Psoas muscle (tissue), 8 donors: Measurements from ENCODE around the gene C1orf174. TPM values are rescaled to one million over a fixed set of nuclear protein-coding genes. Genes with fewer than 3 reads are reported as not detected.

ENCODE experiments used
- ATAC-seq, 4 donors: fragments of 200-7000 bp; cut with Tn5 transposase; one replicate each; pipeline ENCODE4 v1.9.1; 2020; ENCODE audit warnings: moderate library complexity in 3 of 4, mild to moderate bottlenecking in 2 of 4
- DNase-seq, 2 donors: peaks; one replicate each; pipeline ENCODE4 v3.0.0-alpha.2; 2020
- H3K27ac ChIP-seq: fragments of 200-600 bp; one replicate; pipeline ENCODE4 v1.8.0; 2022
- H3K27me3 ChIP-seq, 3 donors: fragments of 200-600 bp in 1 of 3; one replicate each; pipeline versions ENCODE4 v1.6.1 to v1.8.0; 2013 to 2022; ENCODE audit warnings: low read length in 2 of 3, mild to moderate bottlenecking in 2 of 3, moderate library complexity in 1 of 3; ENCODE audit not compliant: insufficient read depth in 3 of 3
- H3K36me3 ChIP-seq, 2 donors: fragments of 200-600 bp in 1 of 2; one replicate each; pipeline versions ENCODE4 v1.6.1 to v1.8.0; 2013 to 2022; ENCODE audit warnings: low read depth in 1 of 2, mild to moderate bottlenecking in 1 of 2, moderate library complexity in 1 of 2; ENCODE audit not compliant: insufficient read depth in 1 of 2
- H3K4me1 ChIP-seq: fragments of 200-600 bp; one replicate; pipeline ENCODE4 v1.8.0; 2022
- H3K4me3 ChIP-seq: fragments of 200-600 bp; one replicate; pipeline ENCODE4 v1.8.0; 2022; ENCODE audit warnings: mild to moderate bottlenecking
- H3K9me3 ChIP-seq: fragments of 200-600 bp; one replicate; pipeline ENCODE4 v1.8.0; 2022
- WGBS, 3 donors: extraction: QIAGEN DNeasy Blood & Tissue Kit; methylation state at CpG; one replicate each; pipeline versions ENCODE4 v1.1.6 to v1.1.7; 2013; 5-methylcytosine and 5-hydroxymethylcytosine counted together
- intact Hi-C, 2 donors: fragments of 100-400 bp; cut with DNase I; formaldehyde crosslinking; loops; one replicate each; pipeline versions ENCODE4 v1.11.0 to v1.14.2; 2022
- polyA plus RNA-seq, 3 donors: library from polyadenylated mRNA; stranded (reverse); fragments of 200-250 nt; gene quantifications; one replicate each; pipeline ENCODE4 v1.2.3, GENCODE V29; 2013
- total RNA-seq, 4 donors: library from RNA; stranded (reverse); fragmentation: NEBNext Ultra II Directional in 2 of 4; extraction: Animal tissue kit (Norgen Biotek cat#: 25700) in 2 of 4; gene quantifications; one replicate each; pipeline versions ENCODE4 v1.2.1 to v1.2.4, GENCODE V29; 2021 to 2023
- TF ChIP-seq, protein P1 (sequence below): fragments of 200-600 bp; IDR thresholded peaks from one replicate; pipeline ENCODE4 v1.8.0; 2022; ENCODE audit warnings: antibody characterized with exemption
- donor health status: healthy with polysubstance abuse.
- donor health status: DM: no; HTN: no; CAD: no; lungs with moderate emphysema.
- donor health status: Bipolar disorder and iron deficiency.
- donor health status: healthy.
- donor health status: DM: yes; HTN: yes; CAD: no.
- donor health status: DM: no; HTN: no; CAD: no.
- donor health status: DM: no; HTN: no; CAD: no.
- donor health status: DM: yes; HTN: yes; CAD: no.

Gene C1orf174
- total and polyA plus RNA-seq, 7 donors = 11.8 to 32.2 (median 14.6) TPM

DNA sequence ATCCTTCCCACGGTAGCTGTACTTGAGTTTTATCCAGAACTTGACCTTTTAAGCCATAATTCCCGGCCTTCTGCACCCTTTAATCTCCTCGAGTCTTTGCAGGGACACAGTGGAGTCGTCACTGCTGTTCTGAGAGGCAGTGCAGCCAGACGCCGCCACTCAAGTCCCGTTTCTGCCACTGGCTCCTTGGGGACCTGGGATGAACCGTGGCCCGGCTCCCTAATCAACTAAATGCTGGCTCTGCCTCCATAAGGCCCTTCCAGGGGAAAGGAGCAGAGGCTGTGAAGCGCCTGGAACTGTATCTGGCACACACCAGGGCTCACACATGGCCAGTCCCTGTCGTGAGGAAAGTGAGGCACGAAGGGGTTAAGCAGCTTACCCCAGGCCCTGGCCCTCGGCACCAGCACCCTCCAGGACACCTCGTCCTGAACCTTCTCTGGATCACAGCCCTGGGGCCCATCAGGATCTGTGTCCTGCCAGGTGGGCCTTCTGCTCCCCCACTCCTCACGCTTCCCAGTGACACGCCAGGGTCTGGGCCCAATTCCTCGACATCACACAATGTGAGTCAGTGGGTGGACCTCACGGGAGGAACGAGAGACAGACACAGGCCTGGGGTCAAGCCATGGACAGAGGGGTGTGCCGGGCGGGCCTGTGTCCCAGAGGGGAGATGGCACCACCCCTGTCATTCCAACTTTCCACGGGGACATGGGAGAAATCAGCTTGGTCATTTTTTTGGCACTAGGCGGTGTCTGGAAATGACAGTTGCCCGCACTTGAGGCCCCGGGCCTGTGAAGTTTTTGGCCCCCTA is 23.5 kb upstream of the C1orf174 start:
- no peak for DNase-seq
- Histone ChIP-seq H3K27me3 (peaks cover 0 to 49% (median 11%) of the 10 kb centered on the region in 3 donors), H3K4me3 (no peak overlapping the region), H3K4me1 (no peaks in the 10 kb centered on the region), H3K27ac (no peak overlapping the region), H3K36me3 (no peaks in the 10 kb centered on the region), H3K9me3 (no peaks in the 10 kb centered on the region)
- ATAC-seq = no peak
- intact Hi-C loops = no loop called here
- 27 to 43% (median 35%) methylated on average over 22 to 25 of the region's 25 CpGs for WGBS, 3 donors
- TF ChIP-seq, protein P1, sequence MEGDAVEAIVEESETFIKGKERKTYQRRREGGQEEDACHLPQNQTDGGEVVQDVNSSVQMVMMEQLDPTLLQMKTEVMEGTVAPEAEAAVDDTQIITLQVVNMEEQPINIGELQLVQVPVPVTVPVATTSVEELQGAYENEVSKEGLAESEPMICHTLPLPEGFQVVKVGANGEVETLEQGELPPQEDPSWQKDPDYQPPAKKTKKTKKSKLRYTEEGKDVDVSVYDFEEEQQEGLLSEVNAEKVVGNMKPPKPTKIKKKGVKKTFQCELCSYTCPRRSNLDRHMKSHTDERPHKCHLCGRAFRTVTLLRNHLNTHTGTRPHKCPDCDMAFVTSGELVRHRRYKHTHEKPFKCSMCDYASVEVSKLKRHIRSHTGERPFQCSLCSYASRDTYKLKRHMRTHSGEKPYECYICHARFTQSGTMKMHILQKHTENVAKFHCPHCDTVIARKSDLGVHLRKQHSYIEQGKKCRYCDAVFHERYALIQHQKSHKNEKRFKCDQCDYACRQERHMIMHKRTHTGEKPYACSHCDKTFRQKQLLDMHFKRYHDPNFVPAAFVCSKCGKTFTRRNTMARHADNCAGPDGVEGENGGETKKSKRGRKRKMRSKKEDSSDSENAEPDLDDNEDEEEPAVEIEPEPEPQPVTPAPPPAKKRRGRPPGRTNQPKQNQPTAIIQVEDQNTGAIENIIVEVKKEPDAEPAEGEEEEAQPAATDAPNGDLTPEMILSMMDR = no peak

DNA sequence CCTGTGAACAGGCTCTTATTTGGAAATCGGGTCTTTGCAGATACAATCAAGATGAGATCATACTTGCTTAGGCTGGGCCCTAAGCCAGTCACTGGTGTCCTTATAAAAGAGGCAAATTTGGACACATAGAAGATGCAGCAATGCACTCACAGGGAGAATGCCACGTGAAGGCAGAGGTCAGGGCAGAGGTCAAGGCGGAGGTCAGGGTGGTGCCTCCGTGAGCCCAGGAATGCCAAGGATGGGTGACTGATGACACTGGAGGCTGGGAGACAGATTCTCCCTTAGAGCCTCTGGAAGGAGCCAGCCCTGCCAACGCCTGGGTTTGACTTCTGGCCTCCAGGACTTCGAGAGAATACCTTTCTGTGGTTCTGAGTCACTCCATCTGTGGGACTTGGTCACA is 22.8 kb upstream of the C1orf174 start:
- 45 to 52% (median 46%) methylated on average over 6 of the region's 6 CpGs for whole genome bisulfite sequencing, 3 donors

DNA sequence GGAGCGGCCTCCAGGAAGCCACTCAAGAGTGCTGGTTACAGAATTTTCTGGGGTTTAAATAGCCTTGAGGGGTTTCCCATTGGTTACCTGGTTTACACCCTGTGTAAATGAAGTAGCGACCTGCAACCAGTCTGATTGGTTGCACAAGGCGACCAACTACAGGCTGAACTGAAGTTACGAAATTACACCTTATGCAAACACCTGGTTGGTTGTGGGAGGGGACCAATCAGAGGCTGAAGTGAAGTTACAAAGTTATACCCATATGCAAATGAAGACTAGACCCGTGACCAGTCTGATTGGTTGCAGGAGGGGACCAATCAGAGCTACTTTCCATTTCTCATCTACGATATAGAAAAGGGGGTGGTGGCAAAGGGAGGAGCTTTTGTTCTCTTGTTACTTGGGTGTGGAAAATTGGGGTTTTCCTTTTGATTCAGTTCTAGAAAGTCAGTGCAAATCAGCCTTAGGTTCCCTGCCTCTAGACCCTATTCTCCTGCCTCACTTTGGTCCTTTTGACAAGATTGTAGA is 22.2 kb upstream of the C1orf174 start:
- H3K9me3 ChIP-seq = no peaks in the 10 kb centered on the region
- DNase-seq (no peak), ATAC-seq (no peak)
- H3K27me3 ChIP-seq = peaks cover 0 to 42% (median 12%) of the 10 kb centered on the region in 3 donors
- no peak overlapping the region for H3K27ac ChIP-seq
- intact Hi-C loops = no loop called here
- no peak overlapping the region for H3K4me3 ChIP-seq
- H3K36me3 ChIP-seq = no peaks in the 10 kb centered on the region
- TF ChIP-seq, protein P1 = no peak
- H3K4me1 ChIP-seq = no peaks in the 10 kb centered on the region
- WGBS, 3 donors = 84 to 88% (median 86%) methylated on average over 6 of the region's 6 CpGs

More for the DNA sequence above, 22.8 kb upstream of the C1orf174 start:
- Histone ChIP-seq H3K4me1 (no peaks in the 10 kb centered on the region), H3K4me3 (no peak overlapping the region), H3K27me3 (peaks cover 0 to 48% (median 12%) of the 10 kb centered on the region in 3 donors), H3K27ac (no peak overlapping the region), H3K36me3 (no peaks in the 10 kb centered on the region), H3K9me3 (no peaks in the 10 kb centered on the region)
- DNase-seq (no peak), ATAC-seq (no peak)
- intact Hi-C loops = no loop called here
- TF ChIP-seq, protein P1 = no peak

DNA sequence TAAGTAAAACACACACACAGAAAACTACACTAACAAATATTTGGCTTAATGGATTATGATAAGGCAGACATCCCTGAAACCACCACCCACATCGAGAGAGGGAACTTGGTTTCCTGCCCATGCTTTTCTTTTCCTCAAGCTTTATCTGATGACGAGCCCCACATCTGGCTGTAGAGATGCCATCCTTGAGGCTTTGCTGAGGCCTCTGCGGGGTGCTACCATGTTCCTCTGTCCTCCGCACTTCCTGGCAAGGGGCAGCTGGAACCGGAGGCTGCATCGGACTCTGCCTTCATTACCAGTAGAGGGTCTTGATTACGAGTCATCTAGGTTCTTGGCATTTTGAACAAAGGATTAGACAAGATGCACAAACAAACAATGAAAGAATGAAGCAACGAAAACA is 21.7 kb upstream of the C1orf174 start:
- H3K27me3 ChIP-seq = peaks cover 0 to 37% (median 12%) of the 10 kb centered on the region in 3 donors
- no peaks in the 10 kb centered on the region for H3K36me3 ChIP-seq
- intact Hi-C loops = no loop called here
- DNase-seq (no peak), ATAC-seq (no peak)
- no peak overlapping the region for H3K4me3 ChIP-seq
- TF ChIP-seq, protein P1 = no peak
- H3K27ac ChIP-seq = no peak overlapping the region
- H3K9me3 ChIP-seq = no peaks in the 10 kb centered on the region
- 72 to 80% (median 76%) methylated on average over 8 of the region's 8 CpGs for WGBS, 3 donors
- H3K4me1 ChIP-seq = no peaks in the 10 kb centered on the region
